ENCODE data around the gene CSRP1. TPM values are rescaled to one million over a fixed set of nuclear protein-coding genes. Genes with fewer than 3 reads are reported as not detected.

The CSRP1 gene
- total RNA-seq, 1 donor from 2014 or later = 630 TPM

DNA sequence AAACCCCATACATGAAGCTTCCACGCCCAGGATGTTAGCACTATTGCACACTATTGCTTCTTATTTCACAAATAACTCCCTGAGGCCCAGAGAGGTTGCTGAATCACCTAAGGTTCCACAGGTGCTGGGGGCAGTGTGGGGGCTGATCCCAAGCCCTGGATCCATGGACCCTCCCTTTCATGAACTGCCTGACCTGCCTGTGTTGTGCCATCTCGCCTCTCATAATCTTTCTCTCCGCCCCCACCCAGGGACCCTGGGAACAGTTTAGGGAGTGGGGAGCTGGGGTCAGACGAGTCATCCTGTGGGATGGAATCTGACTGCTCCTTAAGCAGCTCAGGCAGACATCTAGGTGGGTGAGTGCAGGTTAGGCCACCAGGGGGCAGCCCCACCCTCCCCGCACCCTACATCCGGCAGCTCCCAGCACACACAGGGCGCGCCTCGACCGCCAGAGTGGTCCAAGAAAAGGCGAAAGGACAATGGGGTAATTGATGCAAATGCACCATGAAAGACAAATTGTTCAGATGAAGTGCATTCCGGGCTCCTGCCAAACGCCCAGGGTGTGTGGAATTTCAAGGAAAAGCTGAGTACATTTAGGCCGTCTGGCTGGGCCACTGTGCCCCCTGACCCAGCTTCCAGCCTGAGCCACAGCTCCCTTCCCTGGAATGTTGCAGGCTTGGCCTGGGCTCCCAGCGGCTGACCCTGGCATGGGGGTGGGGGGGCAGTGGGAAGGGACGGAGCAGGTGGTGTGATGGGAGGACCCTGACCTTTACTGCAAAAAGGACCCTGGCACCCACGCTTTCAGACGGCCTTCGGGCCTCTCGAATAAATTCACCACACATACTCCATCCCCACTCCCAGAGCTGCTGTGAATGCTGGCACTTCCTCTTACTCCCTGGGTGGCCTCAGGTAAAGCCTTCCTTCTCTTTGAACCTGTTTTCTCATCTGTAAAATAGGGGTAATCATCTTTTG, 58.7 kb downstream of the CSRP1 start:
- H3K4me3 ChIP-seq (ENCODE audit: low read depth, low read length) = no peak overlapping the region
- DNase-seq (ENCODE audit: low read depth) = no peak
- TF ChIP-seq, protein P1, sequence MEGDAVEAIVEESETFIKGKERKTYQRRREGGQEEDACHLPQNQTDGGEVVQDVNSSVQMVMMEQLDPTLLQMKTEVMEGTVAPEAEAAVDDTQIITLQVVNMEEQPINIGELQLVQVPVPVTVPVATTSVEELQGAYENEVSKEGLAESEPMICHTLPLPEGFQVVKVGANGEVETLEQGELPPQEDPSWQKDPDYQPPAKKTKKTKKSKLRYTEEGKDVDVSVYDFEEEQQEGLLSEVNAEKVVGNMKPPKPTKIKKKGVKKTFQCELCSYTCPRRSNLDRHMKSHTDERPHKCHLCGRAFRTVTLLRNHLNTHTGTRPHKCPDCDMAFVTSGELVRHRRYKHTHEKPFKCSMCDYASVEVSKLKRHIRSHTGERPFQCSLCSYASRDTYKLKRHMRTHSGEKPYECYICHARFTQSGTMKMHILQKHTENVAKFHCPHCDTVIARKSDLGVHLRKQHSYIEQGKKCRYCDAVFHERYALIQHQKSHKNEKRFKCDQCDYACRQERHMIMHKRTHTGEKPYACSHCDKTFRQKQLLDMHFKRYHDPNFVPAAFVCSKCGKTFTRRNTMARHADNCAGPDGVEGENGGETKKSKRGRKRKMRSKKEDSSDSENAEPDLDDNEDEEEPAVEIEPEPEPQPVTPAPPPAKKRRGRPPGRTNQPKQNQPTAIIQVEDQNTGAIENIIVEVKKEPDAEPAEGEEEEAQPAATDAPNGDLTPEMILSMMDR (conservative IDR thresholded peaks at IDR 0.05; ENCODE audit: low read depth, low read length) = peak; percentile 91

- no peak for DNase-seq (ENCODE audit: low read depth)
- TF ChIP-seq, protein P1 (conservative IDR thresholded peaks at IDR 0.05; ENCODE audit: low read depth, low read length) = no peak
- H3K4me3 ChIP-seq (ENCODE audit: low read depth, low read length) = no peak overlapping the region
Measured at GRCh38 chr1:201445310-201445709, 61.6 kb downstream of the CSRP1 start.

DNA sequence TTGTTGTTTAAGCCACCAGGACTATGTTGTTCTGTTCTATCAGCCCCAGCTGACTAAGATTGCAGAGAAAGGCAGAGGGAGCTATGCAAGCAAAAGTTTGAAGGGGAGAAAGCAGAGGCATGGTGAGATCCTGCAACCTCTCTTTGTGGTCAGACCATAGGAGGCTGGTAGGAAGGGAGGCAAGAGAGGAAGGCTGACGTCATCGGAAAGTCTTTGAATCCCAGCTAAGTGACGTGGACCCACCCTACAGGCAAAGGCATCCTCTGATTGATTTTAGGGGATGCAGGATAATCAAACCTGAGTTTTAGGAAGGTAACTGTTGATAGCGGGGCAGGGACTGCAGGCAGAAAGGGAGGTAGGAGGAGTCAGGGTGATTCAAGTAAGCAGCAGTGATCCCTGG, 62.1 kb downstream of the CSRP1 start:
- no peak for DNase-seq (ENCODE audit: low read depth)

DNA sequence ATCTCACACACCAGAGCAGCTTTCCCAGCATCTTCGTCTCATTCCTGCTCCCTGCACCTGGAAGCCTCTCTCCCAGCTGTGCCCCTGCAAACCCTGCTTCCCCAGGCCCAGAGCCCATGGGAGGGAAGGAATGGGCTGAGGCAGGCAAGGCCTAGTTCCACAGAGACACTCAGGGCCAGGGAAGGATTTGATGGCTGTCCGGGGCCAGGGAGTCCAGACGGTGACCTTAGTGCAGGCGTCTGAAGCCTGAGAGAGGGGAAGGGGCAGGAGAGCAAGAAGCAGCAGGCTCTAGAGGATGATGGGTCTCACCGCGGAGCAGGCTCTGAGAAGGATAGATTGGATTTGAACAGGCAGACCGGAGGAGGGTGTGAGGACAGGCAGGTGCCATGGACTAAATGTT, 63.2 kb downstream of the CSRP1 start:
- no peak for DNase-seq (ENCODE audit: low read depth)
- TF ChIP-seq, protein P1 (conservative IDR thresholded peaks at IDR 0.05; ENCODE audit: low read depth, low read length) = no peak
- no peak overlapping the region for H3K4me3 ChIP-seq (ENCODE audit: low read depth, low read length)

More for the DNA sequence above, 62.1 kb downstream of the CSRP1 start:
- H3K4me3 ChIP-seq (ENCODE audit: low read depth, low read length) = no peak overlapping the region
- TF ChIP-seq, protein P1 (conservative IDR thresholded peaks at IDR 0.05; ENCODE audit: low read depth, low read length) = no peak

DNA sequence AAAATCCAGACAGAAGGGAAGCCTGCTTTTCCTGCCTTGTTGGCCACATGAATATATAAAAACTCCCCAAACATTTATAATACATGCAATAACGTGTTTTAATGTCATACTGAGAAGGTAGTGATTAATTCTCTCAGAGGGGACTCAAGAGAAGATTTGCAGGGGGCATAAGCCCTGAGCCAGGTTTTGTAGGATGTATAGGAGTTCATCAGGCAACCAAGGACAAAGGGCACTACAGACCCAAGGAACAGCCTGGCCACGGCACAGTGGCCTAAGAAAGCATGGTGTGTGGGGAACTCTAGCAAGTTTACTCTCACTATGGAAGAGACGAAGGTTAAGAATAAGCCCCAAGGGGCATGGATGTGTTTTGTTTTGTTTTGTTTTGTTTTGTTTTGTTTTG, 70.0 kb downstream of the CSRP1 start:
- TF ChIP-seq, protein P1 (conservative IDR thresholded peaks at IDR 0.05; ENCODE audit: low read depth, low read length) = no peak
- H3K4me3 ChIP-seq (ENCODE audit: low read depth, low read length) = no peak overlapping the region

GRCh38 chr1:201436393-201436792, 70.5 kb downstream of the CSRP1 start:
- DNase-seq (ENCODE audit: low read depth) = no peak
- no peak overlapping the region for H3K4me3 ChIP-seq (ENCODE audit: low read depth, low read length)

More for the DNA sequence above, 70.0 kb downstream of the CSRP1 start:
- DNase-seq (ENCODE audit: low read depth) = no peak

More at GRCh38 chr1:201436393-201436792, 70.5 kb downstream of the CSRP1 start:
- TF ChIP-seq, protein P1 (conservative IDR thresholded peaks at IDR 0.05; ENCODE audit: low read depth, low read length) = peak; percentile 26

Data from epithelial cell of proximal tubule (primary cell).